Measurements from ENCODE around the gene GTF3C2.
A peak's percentile ranks its signal among the peaks of the same experiment; 100 is the strongest.
"Not testable (repeated sequence)": the region's sequence is repeated elsewhere in the genome, so short reads cannot be mapped to it uniquely, and the experiment has no call there.

The GTF3C2 gene

GRCh38 chr2:27303093-27304025 is 53.2 kb downstream of the GTF3C2 start:
- Mint-ChIP-seq H3K36me3 (no peaks in the 10 kb centered on the region), H3K9me3 (no peaks in the 10 kb centered on the region), H3K27ac (no peak overlapping the region), H3K4me3 (peak overlapping the region; percentile 65), H3K27me3 (peaks cover 50% of the 10 kb centered on the region), H3K4me1 (peaks cover 21% of the 10 kb centered on the region)
- ATAC-seq: peak; percentile 52

GRCh38 chr2:27300606-27301005 is 56.0 kb downstream of the GTF3C2 start:
- not testable (repeated sequence) for ATAC-seq, H3K36me3 Mint-ChIP-seq, H3K4me1 Mint-ChIP-seq, H3K4me3 Mint-ChIP-seq, H3K9me3 Mint-ChIP-seq, H3K27ac Mint-ChIP-seq
- H3K27me3 Mint-ChIP-seq: peaks cover 52% of the 10 kb centered on the region

- Mint-ChIP-seq H3K36me3 (no peaks in the 10 kb centered on the region), H3K9me3 (no peaks in the 10 kb centered on the region), H3K4me1 (peaks cover 5% of the 10 kb centered on the region), H3K4me3 (no peak overlapping the region), H3K27ac (no peak overlapping the region), H3K27me3 (peaks cover 40% of the 10 kb centered on the region)
- ATAC-seq: no peak
These were observed 58.0 kb downstream of the GTF3C2 start for GRCh38 chr2:27298391-27299080.

DNA sequence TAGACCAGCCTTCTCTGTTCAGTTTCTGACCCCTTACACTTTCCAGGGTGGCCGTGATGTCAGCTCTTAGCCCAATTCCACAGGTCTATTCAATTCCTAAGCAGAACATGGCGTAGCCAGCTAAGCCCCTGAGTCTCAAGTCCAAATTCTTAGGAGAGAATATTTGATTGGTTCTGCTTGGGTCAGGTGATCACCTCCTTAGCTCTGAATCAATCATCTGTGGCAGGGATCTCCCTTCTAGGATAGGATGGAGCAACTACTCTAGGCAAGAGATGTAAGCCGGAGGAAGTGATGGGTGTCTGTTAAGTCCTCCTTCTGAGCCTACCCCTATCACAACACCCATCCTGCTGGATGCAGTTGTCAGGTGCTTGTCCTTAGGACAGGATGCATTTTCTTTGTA is 59.4 kb downstream of the GTF3C2 start:
- no peak for ATAC-seq
- Mint-ChIP-seq H3K27me3 (peaks cover 40% of the 10 kb centered on the region), H3K4me1 (no peaks in the 10 kb centered on the region), H3K36me3 (no peaks in the 10 kb centered on the region), H3K27ac (no peak overlapping the region), H3K9me3 (no peaks in the 10 kb centered on the region), H3K4me3 (no peak overlapping the region)

GRCh38 chr2:27296481-27296880 is 60.1 kb downstream of the GTF3C2 start:
- no peak overlapping the region for H3K27ac Mint-ChIP-seq
- no peak overlapping the region for H3K4me3 Mint-ChIP-seq
- no peaks in the 10 kb centered on the region for H3K4me1 Mint-ChIP-seq
- no peak for ATAC-seq
- peaks cover 40% of the 10 kb centered on the region for H3K27me3 Mint-ChIP-seq
- no peaks in the 10 kb centered on the region for H3K9me3 Mint-ChIP-seq
- no peaks in the 10 kb centered on the region for H3K36me3 Mint-ChIP-seq

DNA sequence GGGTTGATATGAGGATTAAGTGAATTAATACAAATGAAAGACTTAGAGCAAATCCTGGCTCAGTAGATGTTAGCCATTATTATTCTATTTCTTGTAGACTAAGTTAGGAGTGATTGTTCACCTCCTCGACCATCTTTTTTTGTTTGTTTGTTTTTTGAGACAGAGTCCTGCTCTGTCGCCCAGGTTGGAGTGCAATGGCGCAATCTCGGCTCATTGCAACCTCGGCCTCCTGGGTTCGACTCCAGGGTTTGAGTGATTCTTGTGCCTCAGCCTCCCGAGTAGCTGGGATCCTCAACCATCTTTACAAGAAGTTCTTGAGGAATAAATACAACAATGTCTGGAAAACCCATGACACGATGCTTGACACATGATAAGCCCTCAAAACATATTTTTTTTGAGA is 61.6 kb downstream of the GTF3C2 start:
- no peak for ATAC-seq
- H3K4me3 Mint-ChIP-seq: no peak overlapping the region
- no peaks in the 10 kb centered on the region for H3K36me3 Mint-ChIP-seq
- no peak overlapping the region for H3K27ac Mint-ChIP-seq
- H3K4me1 Mint-ChIP-seq: no peaks in the 10 kb centered on the region
- H3K27me3 Mint-ChIP-seq: peaks cover 39% of the 10 kb centered on the region
- H3K9me3 Mint-ChIP-seq: no peaks in the 10 kb centered on the region

GRCh38 chr2:27291865-27292264 is 64.7 kb downstream of the GTF3C2 start:
- H3K9me3 Mint-ChIP-seq: no peaks in the 10 kb centered on the region

DNA sequence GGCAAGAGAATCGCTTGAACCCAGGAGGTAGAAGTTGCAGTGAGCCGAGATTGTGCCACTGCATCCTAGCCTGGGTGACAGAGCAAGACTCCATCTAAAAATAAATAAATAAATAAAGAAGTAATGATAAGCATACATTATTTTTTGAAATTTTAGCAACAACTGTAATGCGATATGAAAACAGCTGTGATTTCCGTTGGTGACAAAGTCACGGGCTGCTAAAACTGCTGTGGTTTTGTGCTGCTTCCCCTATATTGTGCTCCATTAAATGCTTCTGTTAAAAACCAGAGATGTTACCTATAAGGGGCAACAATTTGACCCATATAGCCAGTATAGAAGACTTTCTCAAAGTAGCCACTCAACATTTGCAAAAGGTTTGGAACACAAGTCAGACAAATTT is 66.0 kb downstream of the GTF3C2 start:
- Mint-ChIP-seq H3K9me3 (no peaks in the 10 kb centered on the region), H3K4me3 (no peak overlapping the region), H3K27me3 (peaks cover 30% of the 10 kb centered on the region), H3K4me1 (no peaks in the 10 kb centered on the region), H3K36me3 (no peaks in the 10 kb centered on the region), H3K27ac (no peak overlapping the region)
- ATAC-seq: no peak

More at GRCh38 chr2:27291865-27292264, 64.7 kb downstream of the GTF3C2 start:
- Mint-ChIP-seq H3K36me3 (no peaks in the 10 kb centered on the region), H3K27me3 (peaks cover 39% of the 10 kb centered on the region), H3K4me3 (no peak overlapping the region), H3K27ac (no peak overlapping the region), H3K4me1 (no peaks in the 10 kb centered on the region)
- ATAC-seq: no peak

GRCh38 chr2:27288610-27289009 is 68.0 kb downstream of the GTF3C2 start:
- Mint-ChIP-seq H3K4me3 (no peak overlapping the region), H3K27ac (no peak overlapping the region), H3K27me3 (peaks cover 30% of the 10 kb centered on the region), H3K9me3 (no peaks in the 10 kb centered on the region), H3K4me1 (no peaks in the 10 kb centered on the region), H3K36me3 (no peaks in the 10 kb centered on the region)
- ATAC-seq: no peak

GRCh38 chr2:27285481-27285880 is 71.1 kb downstream of the GTF3C2 start:
- Mint-ChIP-seq H3K27me3 (peaks cover 55% of the 10 kb centered on the region), H3K4me1 (no peaks in the 10 kb centered on the region), H3K9me3 (no peaks in the 10 kb centered on the region), H3K4me3 (no peak overlapping the region), H3K36me3 (no peaks in the 10 kb centered on the region), H3K27ac (no peak overlapping the region)
- no peak for ATAC-seq

- ATAC-seq: no peak
- no peak overlapping the region for H3K4me3 Mint-ChIP-seq
- no peak overlapping the region for H3K27ac Mint-ChIP-seq
- H3K27me3 Mint-ChIP-seq: peaks cover 55% of the 10 kb centered on the region
- H3K4me1 Mint-ChIP-seq: peaks cover 2% of the 10 kb centered on the region
- H3K9me3 Mint-ChIP-seq: no peaks in the 10 kb centered on the region
- H3K36me3 Mint-ChIP-seq: no peaks in the 10 kb centered on the region
These were observed 71.6 kb downstream of the GTF3C2 start for GRCh38 chr2:27284996-27285395.

DNA sequence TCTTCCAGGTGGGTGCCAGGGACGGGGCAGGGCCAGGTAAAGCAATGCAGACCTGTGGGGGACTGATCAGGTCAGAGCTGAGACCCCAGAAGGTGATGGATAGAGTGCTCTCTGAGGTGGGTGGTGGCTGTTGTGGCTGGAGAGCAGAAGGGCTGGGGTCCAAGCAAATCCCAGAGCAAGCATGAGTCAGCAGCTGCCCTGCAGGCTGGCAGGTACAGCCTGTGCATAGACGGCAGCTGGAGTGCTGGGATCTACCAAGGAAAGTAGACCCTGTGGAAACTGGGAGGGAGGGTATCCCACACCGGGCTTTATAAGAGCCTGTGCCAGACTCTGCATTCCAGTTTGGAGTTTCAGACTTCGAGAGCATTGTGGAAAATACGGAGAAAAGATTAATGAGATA is 73.7 kb downstream of the GTF3C2 start:
- Mint-ChIP-seq H3K27me3 (peaks cover 41% of the 10 kb centered on the region), H3K4me1 (peaks cover 9% of the 10 kb centered on the region), H3K27ac (no peak overlapping the region), H3K4me3 (no peak overlapping the region), H3K36me3 (no peaks in the 10 kb centered on the region), H3K9me3 (no peaks in the 10 kb centered on the region)
- no peak for ATAC-seq

DNA sequence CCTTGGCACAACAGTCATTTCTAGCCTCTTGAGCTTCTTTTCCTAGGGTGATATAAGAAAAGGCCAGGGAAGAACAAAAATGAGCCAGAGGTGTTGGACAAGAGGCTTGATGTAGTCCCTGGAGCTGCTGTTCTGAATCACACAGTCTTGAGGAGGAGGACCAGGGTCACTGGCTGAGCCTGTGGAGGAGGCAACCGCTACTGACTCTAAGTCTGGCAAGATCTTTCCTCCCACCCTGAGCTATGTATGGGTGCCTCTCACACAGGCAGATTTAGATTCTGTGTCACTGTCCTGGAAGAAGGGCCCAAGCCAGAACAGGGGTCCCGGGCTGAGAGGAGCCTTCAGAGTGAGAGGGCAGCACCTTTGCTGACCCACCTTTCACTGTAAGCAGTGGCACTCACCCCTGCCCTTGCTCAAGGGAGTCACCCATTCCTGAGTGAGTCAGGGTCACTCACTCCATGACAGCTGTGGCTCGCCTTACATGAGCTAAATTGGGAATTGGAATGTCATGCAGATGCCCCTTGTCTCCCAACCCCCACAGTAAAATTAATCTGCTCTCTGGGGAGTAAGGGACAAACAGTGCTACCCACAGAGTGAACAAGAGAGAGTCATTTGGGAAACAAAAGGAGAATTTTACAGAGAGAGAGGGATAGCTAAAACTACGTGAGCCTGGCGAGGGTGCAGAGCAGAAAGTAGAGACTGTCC is 74.6 kb downstream of the GTF3C2 start, which contains the start of gene TRIM54:
Gene TRIM54 (plus strand): TSS at position 575 of the 705 bp plus-strand sequence. CDS start 303 bp downstream, outside the sequence.
- Mint-ChIP-seq H3K9me3 (no peaks in the 10 kb centered on the region), H3K36me3 (no peaks in the 10 kb centered on the region), H3K27me3 (peaks cover 41% of the 10 kb centered on the region), H3K4me3 (no peak within 1 kb of the TSS), H3K27ac (no peak within 1 kb of the TSS), H3K4me1 (peaks cover 9% of the 10 kb centered on the region)
- no peak for ATAC-seq

DNA sequence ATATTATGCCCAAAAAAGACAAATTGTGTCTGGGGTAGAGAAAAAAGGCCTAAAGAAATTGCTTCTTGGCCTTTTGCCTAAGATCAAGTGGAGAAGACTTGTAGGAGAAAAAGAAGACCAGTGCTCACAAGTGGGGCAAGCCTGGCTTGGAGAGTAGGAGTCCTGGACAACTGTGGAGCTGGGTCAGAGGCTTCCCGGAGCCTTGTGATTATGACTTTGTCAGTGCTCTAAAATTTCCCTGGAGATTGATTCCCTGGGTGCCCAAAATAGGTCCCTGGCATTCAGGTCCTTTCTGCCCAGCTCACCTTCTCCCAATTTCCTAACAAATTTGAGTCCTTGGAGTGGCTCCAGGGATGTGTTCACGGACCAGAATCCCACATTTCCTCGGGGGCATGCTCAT is 75.1 kb downstream of the GTF3C2 start:
- no peak for ATAC-seq
- no peak overlapping the region for H3K4me3 Mint-ChIP-seq
- H3K27me3 Mint-ChIP-seq: peaks cover 42% of the 10 kb centered on the region
- no peak overlapping the region for H3K27ac Mint-ChIP-seq
- peaks cover 9% of the 10 kb centered on the region for H3K4me1 Mint-ChIP-seq
- no peaks in the 10 kb centered on the region for H3K9me3 Mint-ChIP-seq
- no peaks in the 10 kb centered on the region for H3K36me3 Mint-ChIP-seq

GRCh38 chr2:27280826-27281225 is 75.7 kb downstream of the GTF3C2 start:
- H3K9me3 Mint-ChIP-seq: no peaks in the 10 kb centered on the region
- H3K36me3 Mint-ChIP-seq: no peaks in the 10 kb centered on the region
- no peak overlapping the region for H3K27ac Mint-ChIP-seq
- peaks cover 45% of the 10 kb centered on the region for H3K27me3 Mint-ChIP-seq
- H3K4me1 Mint-ChIP-seq: peaks cover 9% of the 10 kb centered on the region
- no peak overlapping the region for H3K4me3 Mint-ChIP-seq
- no peak for ATAC-seq

All from stimulated activated memory B cell treated with anti-CD40 and anti-IgM and Interleukin-4, amounts not matched to agents 10 μg/mL and 1 μg/mL and 100 μg/mL, for 72 hours (primary cell).